H1 (cell line): ENCODE measurements around the gene SPIRE1. TPM values are rescaled to one million over a fixed set of nuclear protein-coding genes. Genes with fewer than 3 reads are reported as not detected.

Source experiments
- CTCF ChIA-PET: fragments of 300-600 bp; sonication (Branson Sonifier 250); formaldehyde crosslinking; loops from one replicate; lab custom pipeline; 2021; ENCODE audit not compliant: partially characterized antibody; lab: Charles Lee
- POLR2A ChIA-PET: fragments of 300-600 bp; sonication (Branson Sonifier 250); formaldehyde crosslinking; loops from one replicate; lab custom pipeline; 2021; ENCODE audit warnings: inconsistent platforms; ENCODE audit not compliant: partially characterized antibody; lab: Charles Lee
- DNase-seq, 2 experiments: peaks; one replicate each; pipeline versions ENCODE4 v3.0.0 to v3.0.0-alpha.2; 2010 to 2022; ENCODE audit warnings: low spot score in 2 of 2, low read depth in 1 of 2, mixed read lengths in 1 of 2
- FAIRE-seq: peaks from 2 replicates; lab custom pipeline; 2011; peaks lifted over from hg19 to GRCh38; lab: Jason Lieb, UNC
- H2AFZ ChIP-seq: 2 replicates; pipeline ENCODE4 v1.8.1; 2012; ENCODE audit warnings: low read length, inconsistent platforms
- H2AK5ac ChIP-seq: 2 replicates; pipeline ENCODE4 v1.6.1; 2013; ENCODE audit warnings: low read depth, low read length
- H2BK120ac ChIP-seq: replicated peaks from 2 replicates; pipeline ENCODE3; 2013; ENCODE audit warnings: low read depth, low read length, inconsistent platforms
- H2BK12ac ChIP-seq: 2 replicates; pipeline ENCODE4 v1.6.1; 2013; ENCODE audit warnings: low read depth, low read length
- H2BK15ac ChIP-seq: 2 replicates; pipeline ENCODE4 v1.6.1; 2013; ENCODE audit warnings: low read length
- H2BK20ac ChIP-seq: 2 replicates; pipeline ENCODE4 v1.6.1; 2013; ENCODE audit warnings: low read length
- H2BK5ac ChIP-seq: 2 replicates; pipeline ENCODE4 v1.6.1; 2013; ENCODE audit warnings: low read depth, low read length
- H3K14ac ChIP-seq: 2 replicates; pipeline ENCODE4 v1.6.1; 2013; ENCODE audit warnings: inconsistent platforms; ENCODE audit not compliant: insufficient read length
- H3K18ac ChIP-seq: 2 replicates; pipeline ENCODE4 v1.6.1; 2013; ENCODE audit warnings: low read length; ENCODE audit errors: extremely low read depth
- H3K23ac ChIP-seq: 2 replicates; pipeline ENCODE4 v1.6.1; 2013; ENCODE audit warnings: inconsistent platforms; ENCODE audit not compliant: insufficient read length
- H3K23me2 ChIP-seq: 2 replicates; pipeline ENCODE4 v1.6.1; 2013; ENCODE audit warnings: low read depth, low read length
- H3K27ac ChIP-seq: 2 replicates; pipeline ENCODE4 v1.6.1; 2011; ENCODE audit warnings: low read depth, low read length, inconsistent platforms
- H3K27me3 ChIP-seq, 4 experiments: replicated peaks in 1 of 4; 1 replicate in 1 of 4; 2 replicates in 3 of 4; pipeline versions ENCODE4 v1.6.1 to v1.8.1; 2011 to 2013; ENCODE audit warnings: low read length in 3 of 4, mild to moderate bottlenecking in 3 of 4, inconsistent platforms in 2 of 4, mixed read lengths in 2 of 4, moderate library complexity in 1 of 4; ENCODE audit not compliant: control insufficient read depth in 3 of 4, insufficient read depth in 3 of 4; ENCODE audit errors: extremely low read depth in 1 of 4
- H3K36me3 ChIP-seq, 4 experiments: 2 replicates each; pipeline versions ENCODE4 v1.6.1 to v1.8.1; 2011 to 2013; ENCODE audit warnings: mild to moderate bottlenecking in 4 of 4, low read length in 3 of 4, moderate library complexity in 2 of 4, control low read depth in 1 of 4, inconsistent platforms in 1 of 4; ENCODE audit not compliant: insufficient read depth in 4 of 4, control insufficient read depth in 2 of 4
- H3K4ac ChIP-seq: replicated peaks from 2 replicates; pipeline ENCODE3; 2013; ENCODE audit warnings: low read length, low read depth, mixed read lengths, inconsistent platforms; ENCODE audit not compliant: insufficient read length
- H3K4me1 ChIP-seq, 4 experiments: replicated peaks in 1 of 4; 1 replicate in 1 of 4; 2 replicates in 3 of 4; pipeline versions ENCODE4 v1.6.1 to v1.8.1; 2011 to 2013; ENCODE audit warnings: low read length in 3 of 4, inconsistent platforms in 2 of 4, mixed read lengths in 1 of 4; ENCODE audit not compliant: insufficient read depth in 4 of 4, control insufficient read depth in 3 of 4
- H3K4me2 ChIP-seq, 2 experiments: 2 replicates each; pipeline versions ENCODE4 v1.6.1 to v1.8.1; 2011 to 2013; ENCODE audit warnings: low read depth in 2 of 2, low read length in 2 of 2, control low read depth in 1 of 2, inconsistent platforms in 1 of 2, mild to moderate bottlenecking in 1 of 2; ENCODE audit not compliant: insufficient read depth in 1 of 2
- H3K4me3 ChIP-seq, 4 experiments: fragments of 200-600, 300-600 bp in 1 of 4; sonication (generic), shearing (Covaris generic), sonication (Bioruptor Twin) in 1 of 4; 2 replicates each; pipeline versions ENCODE4 v1.5.1 to v1.8.1; 2011 to 2016; ENCODE audit warnings: low read length in 4 of 4, low read depth in 3 of 4, control low read depth in 2 of 4, inconsistent platforms in 2 of 4, mild to moderate bottlenecking in 2 of 4, mixed read lengths in 1 of 4, moderate library complexity in 1 of 4; ENCODE audit not compliant: insufficient read depth in 2 of 4; ENCODE audit errors: extremely low read depth in 1 of 4
- H3K56ac ChIP-seq: replicated peaks from 2 replicates; pipeline ENCODE3; 2013; ENCODE audit warnings: low read depth, mild to moderate bottlenecking, mixed read lengths, low read length, inconsistent platforms; ENCODE audit not compliant: insufficient read length
- H3K79me1 ChIP-seq: 2 replicates; pipeline ENCODE4 v1.6.1; 2013; ENCODE audit warnings: low read depth, low read length, control low read depth
- H3K79me2 ChIP-seq, 2 experiments: 2 replicates each; pipeline versions ENCODE4 v1.6.1 to v1.8.1; 2012 to 2013; ENCODE audit warnings: low read length in 2 of 2, mild to moderate bottlenecking in 2 of 2, inconsistent platforms in 1 of 2; ENCODE audit not compliant: insufficient read depth in 2 of 2, control insufficient read depth in 1 of 2
- H3K9ac ChIP-seq, 4 experiments: replicated peaks in 1 of 4; 1 replicate in 1 of 4; 2 replicates in 3 of 4; pipeline versions ENCODE4 v1.6.1 to v1.8.1; 2011 to 2013; ENCODE audit warnings: low read depth in 3 of 4, low read length in 3 of 4, control low read depth in 2 of 4, mild to moderate bottlenecking in 2 of 4, moderate library complexity in 2 of 4, inconsistent platforms in 1 of 4; ENCODE audit errors: extremely low read depth in 1 of 4
- H3K9me3 ChIP-seq, 2 experiments: 2 replicates each; pipeline versions ENCODE4 v1.6.1 to v1.8.1; 2012 to 2013; ENCODE audit warnings: mild to moderate bottlenecking in 2 of 2, moderate library complexity in 2 of 2, control low read depth in 1 of 2, inconsistent platforms in 1 of 2, low read depth in 1 of 2, low read length in 1 of 2, mixed read lengths in 1 of 2; ENCODE audit not compliant: insufficient read depth in 2 of 2
- H4K20me1 ChIP-seq, 2 experiments: replicated peaks in 1 of 2; 2 replicates each; pipeline versions ENCODE3 to v1.8.1; 2011 to 2013; ENCODE audit warnings: inconsistent platforms in 2 of 2, low read length in 2 of 2, mild to moderate bottlenecking in 1 of 2; ENCODE audit not compliant: insufficient read depth in 2 of 2, control insufficient read depth in 1 of 2
- H4K5ac ChIP-seq: 2 replicates; pipeline ENCODE4 v1.6.1; 2013; ENCODE audit warnings: low read length, low read depth, mixed read lengths, inconsistent platforms; ENCODE audit not compliant: insufficient read length
- H4K8ac ChIP-seq: 2 replicates; pipeline ENCODE4 v1.8.0; 2013; ENCODE audit warnings: mild to moderate bottlenecking, moderate library complexity, low read length, inconsistent platforms; ENCODE audit not compliant: insufficient read depth; ENCODE audit errors: extremely low read depth
- H4K91ac ChIP-seq: replicated peaks from 2 replicates; pipeline ENCODE3; 2013; ENCODE audit warnings: low read length, mixed read lengths, inconsistent platforms; ENCODE audit not compliant: insufficient read length
- ASH2L ChIP-seq: fragments of 200-600, 300-600 bp; sonication (generic); IDR thresholded peaks from one replicate; pipeline ENCODE4 v1.7.1; 2017; ENCODE audit warnings: low read length
- BACH1 ChIP-seq: IDR thresholded peaks from 2 replicates; pipeline ENCODE4 v1.6.1; 2012; ENCODE audit warnings: low read length, improper control_type of control experiment
- CHD2 ChIP-seq: IDR thresholded peaks from 2 replicates; pipeline ENCODE4 v1.6.1; 2012; ENCODE audit warnings: low read length, improper control_type of control experiment
- EGR1 ChIP-seq: IDR thresholded peaks from 2 replicates; pipeline ENCODE4 v1.6.1; 2011; ENCODE audit warnings: low read depth, low read length, borderline replicate concordance
- EZH2 ChIP-seq: fragments of 200-600 bp; sonication (generic); IDR thresholded peaks from 2 replicates; pipeline ENCODE4 v1.7.1; 2012; ENCODE audit warnings: low read depth, mild to moderate bottlenecking, moderate library complexity, low read length, inconsistent platforms; ENCODE audit not compliant: severe bottlenecking
- HDAC2 ChIP-seq, 2 experiments: fragments of 300-600 bp in 1 of 2; sonication (generic) in 1 of 2; IDR thresholded peaks; 2 replicates each; pipeline ENCODE4 v1.6.1; 2011 to 2012; ENCODE audit warnings: low read depth in 2 of 2, low read length in 2 of 2, mild to moderate bottlenecking in 2 of 2, moderate library complexity in 2 of 2, borderline replicate concordance in 1 of 2, inconsistent platforms in 1 of 2
- HDAC6 ChIP-seq: IDR thresholded peaks from one replicate; pipeline ENCODE4 v1.7.1; 2012; ENCODE audit warnings: low read depth, mild to moderate bottlenecking, inconsistent platforms, low read length, moderate library complexity
- PHF8 ChIP-seq: fragments of 200-600 bp; sonication (generic); conservative IDR thresholded peaks from 2 replicates; pipeline ENCODE4 v1.7.1; 2012; ENCODE audit warnings: low read depth, mild to moderate bottlenecking, inconsistent platforms, low read length, moderate library complexity
- POU5F1 ChIP-seq: IDR thresholded peaks from 2 replicates; pipeline ENCODE4 v1.6.1; 2011; ENCODE audit warnings: low read depth, mild to moderate bottlenecking, low read length, moderate library complexity
- RAD21 ChIP-seq, 2 experiments: IDR thresholded peaks in 1 of 2; conservative IDR thresholded peaks in 1 of 2; 2 replicates each; pipeline ENCODE4 v1.6.1; 2011; ENCODE audit warnings: low read depth in 2 of 2, low read length in 2 of 2, improper control_type of control experiment in 1 of 2, inconsistent platforms in 1 of 2, mild to moderate bottlenecking in 1 of 2, moderate library complexity in 1 of 2
- RBBP5 ChIP-seq: IDR thresholded peaks from 2 replicates; pipeline ENCODE4 v1.7.1; 2012; ENCODE audit warnings: low read depth, mild to moderate bottlenecking, inconsistent platforms, low read length, moderate library complexity, borderline replicate concordance
- SAP30 ChIP-seq: fragments of 300-600 bp; sonication (generic); IDR thresholded peaks from 2 replicates; pipeline ENCODE4 v1.7.1; 2012; ENCODE audit warnings: low read length, moderate library complexity, mild to moderate bottlenecking, inconsistent platforms; ENCODE audit not compliant: insufficient read depth, insufficient replicate concordance
- SIRT6 ChIP-seq: IDR thresholded peaks from one replicate; pipeline ENCODE4 v1.7.1; 2012; ENCODE audit warnings: low read length, inconsistent platforms
- SRF ChIP-seq: IDR thresholded peaks from 2 replicates; pipeline ENCODE4 v1.6.1; 2011; ENCODE audit warnings: mild to moderate bottlenecking, low read depth, low read length, moderate library complexity
- TCF12 ChIP-seq: IDR thresholded peaks from 2 replicates; pipeline ENCODE4 v1.6.1; 2011; ENCODE audit warnings: low read depth, mild to moderate bottlenecking, low read length
- WGBS, 2 experiments: shearing (Covaris generic) in 1 of 2; methylation state at CpG; one replicate each; pipeline versions ENCODE4 v1.1.6 to v1.1.7; 2013 to 2015; ENCODE audit warnings: low lambda C conversion rate in 2 of 2, mixed read lengths in 2 of 2, inconsistent platforms in 1 of 2, low coverage in 1 of 2, missing lambda C conversion rate in 1 of 2; ENCODE audit not compliant: insufficient replicate concordance in 2 of 2, insufficient coverage in 1 of 2, insufficient read length in 1 of 2; ENCODE audit errors: extremely low coverage in 1 of 2, missing lambda C conversion rate in 1 of 2; 5-methylcytosine and 5-hydroxymethylcytosine counted together
- polyA plus RNA-seq, 7 experiments: library from polyadenylated mRNA; depleted of rRNA in 3 of 7; stranded (reverse) in 5 of 7; unstranded in 2 of 7; fragments of >200 nt in 5 of 7; fragments of 200-250 nt in 2 of 7; gene quantifications; 1 replicate in 5 of 7; 2 replicates in 1 of 7; 4 replicates in 1 of 7; pipeline versions ENCODE4 v1.2.1 to v1.2.3, GENCODE V29; 2011 to 2013; ENCODE audit warnings: missing spikeins in 2 of 7, mixed read lengths in 2 of 7
- total RNA-seq: library from RNA; stranded (reverse); fragmentation: NEBNext Ultra II Directional; extraction: Animal tissue kit (Norgen Biotek cat#: 25700); gene quantifications from 2 replicates; pipeline ENCODE4 v1.2.1, GENCODE V29; 2021

Gene SPIRE1
- total and polyA plus RNA-seq, 2 of the 8 experiments (the other 6 are each of a cell fraction or from before 2014, with no cell fraction given), result 6.0 to 21.5 TPM

- H2BK5ac ChIP-seq, result no peak overlapping the region
- no peak overlapping the region for H3K14ac ChIP-seq
- no peak overlapping the region for H2AK5ac ChIP-seq
- H4K91ac ChIP-seq, result no peak overlapping the region
- H3K4me2 ChIP-seq, result no peak overlapping the region
- no peaks in the 10 kb centered on the region for H3K36me3 ChIP-seq
- H2BK20ac ChIP-seq, result no peak overlapping the region
- H3K4me3 ChIP-seq, result no peak overlapping the region
- H3K79me2 ChIP-seq, result no peaks in the 10 kb centered on the region
- 92% methylated on average over 8 of the region's 8 CpGs; no CpG with 5 or more reads in 1 of the 2 experiments for WGBS, 2 experiments
- FAIRE-seq (no peak), DNase-seq (no peak)
- no peaks in the 10 kb centered on the region for H3K9me3 ChIP-seq
- no peaks in the 10 kb centered on the region for H3K79me1 ChIP-seq
- H3K27me3 ChIP-seq, result no peaks in the 10 kb centered on the region
- no peak overlapping the region for H2BK15ac ChIP-seq
- POLR2A ChIA-PET, result no interaction called here
- H2BK12ac ChIP-seq, result no peak overlapping the region
- H2BK120ac ChIP-seq, result no peak overlapping the region
- H3K18ac ChIP-seq, result no peak overlapping the region
- no peak overlapping the region for H3K27ac ChIP-seq
- no peak overlapping the region for H3K23ac ChIP-seq
- H4K8ac ChIP-seq, result no peak overlapping the region
- H2AFZ ChIP-seq, result no peak overlapping the region
- CTCF ChIA-PET, result interaction anchor here (0.7 to 1.5 kb wide), 2 partner anchors 9 to 201 kb away, joined by 3 read pairs; no protein-coding TSS in a partner anchor
- H4K5ac ChIP-seq, result no peak overlapping the region
- no peak overlapping the region for H3K56ac ChIP-seq
- no peak overlapping the region for H3K9ac ChIP-seq
- H3K23me2 ChIP-seq, result no peaks in the 10 kb centered on the region
- no peaks in the 10 kb centered on the region for H4K20me1 ChIP-seq
- no peak overlapping the region for H3K4ac ChIP-seq
- H3K4me1 ChIP-seq, result peaks cover 0 to 2% (median 0%) of the 10 kb centered on the region in 4 experiments; a peak in 2 of 7 replicates
- TF ChIP-seq HDAC2 (IDR thresholded peaks at IDR 0.05; ENCODE audit: borderline replicate concordance in 1 of 2, low read depth in 2 of 2, low read length in 2 of 2), result no peak
- no peak for TF ChIP-seq TCF12
- TF ChIP-seq BACH1, result no peak
- no peak for TF ChIP-seq HDAC6
- no peak for TF ChIP-seq CHD2
- TF ChIP-seq SAP30, result no peak
- TF ChIP-seq SIRT6, result no peak
- TF ChIP-seq SRF, result no peak
- no peak for TF ChIP-seq EZH2
- TF ChIP-seq EGR1, result no peak
- no peak for TF ChIP-seq RAD21 (IDR thresholded peaks at IDR 0.05 in 1 of 2, conservative IDR thresholded peaks at IDR 0.05 in 1 of 2; ENCODE audit: low read depth in 2 of 2, low read length in 2 of 2)
- TF ChIP-seq POU5F1, result no peak
- TF ChIP-seq ASH2L, result no peak
- no peak for TF ChIP-seq RBBP5
- no peak for TF ChIP-seq PHF8
Observed at GRCh38 chr18:12593866-12594265, 64.0 kb downstream of the SPIRE1 start.
